Parathyroid adenoma (tissue), 2 donors: Measurements from ENCODE around the gene DLG2.

Experiments used
- H2AFZ ChIP-seq: fragments of 300-600 bp; sonication (generic); one replicate; pipeline ENCODE4 v1.7.0; 2017; ENCODE audit warnings: antibody characterized with exemption, mild to moderate bottlenecking
- H3K27ac ChIP-seq: fragments of 300-600 bp; sonication (generic); one replicate; pipeline ENCODE4 v1.7.0; 2017
- H3K27me3 ChIP-seq: fragments of 300-600 bp; sonication (generic); one replicate; pipeline ENCODE4 v1.7.0; 2017; ENCODE audit warnings: low read length; ENCODE audit not compliant: control insufficient read depth, insufficient read depth
- H3K36me3 ChIP-seq: fragments of 300-600 bp; sonication (generic); one replicate; pipeline ENCODE4 v1.7.0; 2017; ENCODE audit warnings: low read length; ENCODE audit not compliant: control insufficient read depth, insufficient read depth
- H3K4me1 ChIP-seq: fragments of 300-600 bp; sonication (generic); one replicate; pipeline ENCODE4 v1.7.0; 2017; ENCODE audit warnings: control low read depth
- H3K4me2 ChIP-seq: fragments of 300-600 bp; sonication (generic); one replicate; pipeline ENCODE4 v1.7.0; 2017; ENCODE audit warnings: low read length
- H3K4me3 ChIP-seq: fragments of 300-600 bp; sonication (generic); one replicate; pipeline ENCODE4 v1.7.0; 2017; ENCODE audit warnings: low read depth, low read length
- H3K79me2 ChIP-seq: fragments of 300-600 bp; sonication (generic); one replicate; pipeline ENCODE4 v1.7.0; 2017; ENCODE audit warnings: control low read depth
- H3K9ac ChIP-seq: fragments of 300-600 bp; sonication (generic); one replicate; pipeline ENCODE4 v1.7.0; 2017; ENCODE audit warnings: mild to moderate bottlenecking
- H3K9me3 ChIP-seq: fragments of 300-600 bp; sonication (generic); one replicate; pipeline ENCODE4 v1.7.0; 2017; ENCODE audit warnings: low read length; ENCODE audit not compliant: control insufficient read depth
- TF ChIP-seq, protein P1 (sequence below): fragments of 300-600 bp; sonication (generic); IDR thresholded peaks from one replicate; pipeline ENCODE4 v1.7.0; 2017; ENCODE audit warnings: antibody characterized with exemption, mild to moderate bottlenecking
- donor health status: primary hyperparathyroidism.

The DLG2 gene

DNA sequence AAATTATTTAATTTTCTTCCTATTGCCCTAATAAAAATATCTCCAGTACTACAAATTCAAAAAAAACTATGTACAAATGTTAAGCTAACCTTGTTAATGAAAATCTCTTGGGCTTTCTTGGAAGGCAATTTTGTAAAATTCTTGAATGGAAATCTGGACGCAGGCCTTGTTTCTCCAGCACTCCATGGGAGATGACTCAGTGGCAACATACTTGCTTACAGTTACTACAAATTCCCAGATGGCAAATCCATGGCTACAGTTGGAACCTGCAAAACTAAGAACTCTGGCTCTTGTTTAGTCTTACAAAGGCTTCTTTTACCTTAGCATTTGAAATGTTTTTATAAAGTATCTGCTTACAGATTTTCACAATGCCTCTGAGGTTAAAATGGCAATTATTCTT is 725.2 kb downstream of the DLG2 start:
- H3K27ac ChIP-seq, result no peak overlapping the region
- H3K4me3 ChIP-seq, result no peak overlapping the region
- H3K4me1 ChIP-seq, result no peaks in the 10 kb centered on the region
- no peak overlapping the region for H2AFZ ChIP-seq
- no peaks in the 10 kb centered on the region for H3K27me3 ChIP-seq
- no peaks in the 10 kb centered on the region for H3K79me2 ChIP-seq
- no peaks in the 10 kb centered on the region for H3K9me3 ChIP-seq
- no peak overlapping the region for H3K9ac ChIP-seq
- TF ChIP-seq, protein P1, sequence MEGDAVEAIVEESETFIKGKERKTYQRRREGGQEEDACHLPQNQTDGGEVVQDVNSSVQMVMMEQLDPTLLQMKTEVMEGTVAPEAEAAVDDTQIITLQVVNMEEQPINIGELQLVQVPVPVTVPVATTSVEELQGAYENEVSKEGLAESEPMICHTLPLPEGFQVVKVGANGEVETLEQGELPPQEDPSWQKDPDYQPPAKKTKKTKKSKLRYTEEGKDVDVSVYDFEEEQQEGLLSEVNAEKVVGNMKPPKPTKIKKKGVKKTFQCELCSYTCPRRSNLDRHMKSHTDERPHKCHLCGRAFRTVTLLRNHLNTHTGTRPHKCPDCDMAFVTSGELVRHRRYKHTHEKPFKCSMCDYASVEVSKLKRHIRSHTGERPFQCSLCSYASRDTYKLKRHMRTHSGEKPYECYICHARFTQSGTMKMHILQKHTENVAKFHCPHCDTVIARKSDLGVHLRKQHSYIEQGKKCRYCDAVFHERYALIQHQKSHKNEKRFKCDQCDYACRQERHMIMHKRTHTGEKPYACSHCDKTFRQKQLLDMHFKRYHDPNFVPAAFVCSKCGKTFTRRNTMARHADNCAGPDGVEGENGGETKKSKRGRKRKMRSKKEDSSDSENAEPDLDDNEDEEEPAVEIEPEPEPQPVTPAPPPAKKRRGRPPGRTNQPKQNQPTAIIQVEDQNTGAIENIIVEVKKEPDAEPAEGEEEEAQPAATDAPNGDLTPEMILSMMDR, result no peak
- no peaks in the 10 kb centered on the region for H3K36me3 ChIP-seq
- H3K4me2 ChIP-seq, result no peak overlapping the region

DNA sequence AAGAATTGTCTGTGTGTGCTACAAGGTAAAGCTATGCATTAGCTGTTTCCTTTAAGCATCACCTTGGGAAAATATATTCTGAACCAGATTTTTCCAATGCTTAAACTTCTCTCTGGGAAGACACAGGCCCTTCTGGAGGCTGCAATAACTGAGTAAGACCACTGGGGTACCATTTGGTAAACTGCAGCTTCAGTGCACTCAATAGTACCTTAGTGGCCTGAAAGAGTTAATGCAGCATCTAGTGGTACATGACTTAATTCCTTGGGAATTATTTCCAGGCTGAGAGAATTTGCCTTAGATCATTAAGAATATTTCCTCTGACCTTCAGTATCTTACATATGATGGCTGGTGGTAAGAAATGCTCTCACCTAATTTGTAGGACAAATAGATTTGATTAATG is 727.4 kb downstream of the DLG2 start:
- no peak overlapping the region for H2AFZ ChIP-seq

DNA sequence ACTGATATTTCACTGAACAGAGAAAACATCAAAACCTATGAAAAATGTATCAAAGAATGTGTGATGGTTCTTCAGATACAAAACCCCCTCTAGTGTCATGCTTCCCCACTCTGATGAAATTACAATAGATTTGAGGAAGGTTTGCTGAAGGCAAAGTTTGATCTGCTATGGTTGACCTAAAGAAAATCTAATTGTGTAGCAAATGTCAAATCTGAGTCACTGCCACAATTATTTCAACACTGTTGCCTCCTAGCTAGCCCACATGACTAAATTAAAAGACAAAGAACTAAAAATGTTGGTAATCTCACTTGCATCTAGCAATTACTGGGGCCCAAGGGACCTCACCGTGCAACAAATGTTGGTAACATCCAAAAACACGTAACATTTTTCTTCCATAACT is 728.0 kb downstream of the DLG2 start:
- Histone ChIP-seq H3K27ac (no peak overlapping the region), H3K4me1 (no peaks in the 10 kb centered on the region), H3K27me3 (no peaks in the 10 kb centered on the region), H3K36me3 (no peaks in the 10 kb centered on the region), H3K9ac (no peak overlapping the region), H2AFZ (no peak overlapping the region), H3K4me2 (no peak overlapping the region), H3K4me3 (no peak overlapping the region), H3K9me3 (no peaks in the 10 kb centered on the region), H3K79me2 (no peaks in the 10 kb centered on the region)
- TF ChIP-seq, protein P1, result no peak

More for the DNA sequence above, 727.4 kb downstream of the DLG2 start:
- TF ChIP-seq, protein P1, result no peak
- no peak overlapping the region for H3K4me2 ChIP-seq
- H3K79me2 ChIP-seq, result no peaks in the 10 kb centered on the region
- H3K9me3 ChIP-seq, result no peaks in the 10 kb centered on the region
- H3K27me3 ChIP-seq, result no peaks in the 10 kb centered on the region
- H3K9ac ChIP-seq, result no peak overlapping the region
- H3K36me3 ChIP-seq, result no peaks in the 10 kb centered on the region
- no peaks in the 10 kb centered on the region for H3K4me1 ChIP-seq
- H3K27ac ChIP-seq, result no peak overlapping the region
- no peak overlapping the region for H3K4me3 ChIP-seq

DNA sequence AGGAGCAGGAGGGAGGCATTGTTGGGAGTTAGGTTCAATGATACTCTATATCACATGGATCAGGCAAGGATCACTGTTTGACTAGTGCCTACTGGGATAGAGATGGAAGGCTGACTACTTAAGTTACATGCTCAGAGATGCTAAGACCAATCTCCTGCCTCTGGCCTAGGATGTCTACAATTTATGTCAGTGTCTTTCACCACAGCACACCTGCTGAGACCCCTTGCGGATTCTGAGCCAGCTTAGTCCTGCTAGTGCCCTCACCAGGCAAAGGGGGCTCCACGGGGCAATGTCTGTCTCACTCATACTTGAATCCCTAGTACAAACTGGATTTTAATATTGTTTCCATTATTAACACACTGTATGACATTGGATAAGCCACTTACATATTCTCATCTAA is 732.5 kb downstream of the DLG2 start:
- Histone ChIP-seq H3K4me3 (no peak overlapping the region), H3K4me2 (no peak overlapping the region), H3K4me1 (no peaks in the 10 kb centered on the region), H3K27ac (no peak overlapping the region), H3K79me2 (no peaks in the 10 kb centered on the region), H2AFZ (no peak overlapping the region), H3K27me3 (no peaks in the 10 kb centered on the region), H3K9ac (no peak overlapping the region), H3K9me3 (no peaks in the 10 kb centered on the region), H3K36me3 (no peaks in the 10 kb centered on the region)
- TF ChIP-seq, protein P1, result no peak

DNA sequence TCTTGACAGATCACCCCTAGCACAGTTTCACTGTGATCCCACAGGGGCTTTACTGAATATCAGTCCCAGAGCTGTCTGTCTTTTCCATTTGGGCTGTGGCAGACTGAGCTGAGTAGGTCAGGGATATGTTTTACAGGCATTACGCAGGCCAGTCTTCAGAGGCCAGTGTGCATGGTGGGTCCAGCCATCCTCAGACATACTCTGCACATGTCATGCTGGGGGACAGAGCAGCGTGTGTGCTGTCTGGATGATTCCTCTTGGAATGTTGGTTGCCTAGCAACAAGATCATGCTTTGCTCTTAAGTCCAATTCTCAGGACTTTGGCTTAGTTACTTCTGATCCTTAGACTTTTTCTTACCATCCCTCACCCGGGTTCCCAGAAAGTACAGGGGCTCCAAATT is 736.5 kb downstream of the DLG2 start:
- Histone ChIP-seq H3K9ac (no peak overlapping the region), H3K27me3 (no peaks in the 10 kb centered on the region), H3K27ac (no peak overlapping the region), H3K4me1 (no peaks in the 10 kb centered on the region), H3K4me2 (no peak overlapping the region), H3K9me3 (no peaks in the 10 kb centered on the region), H3K4me3 (no peak overlapping the region), H3K79me2 (no peaks in the 10 kb centered on the region), H2AFZ (no peak overlapping the region), H3K36me3 (no peaks in the 10 kb centered on the region)
- TF ChIP-seq, protein P1, result no peak
